Glomerular endothelial cell (primary cell): ENCODE results near the gene PARP2. TPM values are rescaled to one million over a fixed set of nuclear protein-coding genes. Genes with fewer than 3 reads are reported as not detected.
"Not testable (repeated sequence)": the region's sequence is repeated elsewhere in the genome, so short reads cannot be mapped to it uniquely, and the experiment has no call there.

Experiments used
- DNase-seq: peaks from one replicate; pipeline ENCODE4 v3.0.0-alpha.2; 2011; ENCODE audit warnings: low read depth, low spot score; ENCODE audit errors: extremely low read depth
- total RNA-seq: library from RNA; depleted of rRNA; stranded (reverse); fragments of >200 nt; gene quantifications from 2 replicates; pipeline ENCODE4 v1.2.3, GENCODE V29; 2015

Gene PARP2
- total RNA-seq, 1 donor from 2014 or later, result 12.3 TPM

- DNase-seq, result no peak
Observed at GRCh38 chr14:20345366-20345765, 1.9 kb downstream of the PARP2 start.

- no peak for DNase-seq
Observed at GRCh38 chr14:20346713-20347112, 3.3 kb downstream of the PARP2 start.

GRCh38 chr14:20347747-20348146 lies 4.3 kb downstream of the PARP2 start:
- no peak for DNase-seq

- DNase-seq, result no peak
Observed at GRCh38 chr14:20350282-20350681, 6.8 kb downstream of the PARP2 start.

GRCh38 chr14:20350860-20351259 lies 7.4 kb downstream of the PARP2 start:
- no peak for DNase-seq

GRCh38 chr14:20356422-20356821 lies 13.0 kb downstream of the PARP2 start:
- DNase-seq, result no peak

GRCh38 chr14:20358474-20358873 lies 15.0 kb downstream of the PARP2 start:
- not testable (repeated sequence) for DNase-seq

- DNase-seq, result no peak
Observed at GRCh38 chr14:20365928-20366327, 22.5 kb downstream of the PARP2 start.

- DNase-seq, result no peak
Observed at GRCh38 chr14:20372796-20373195, 29.4 kb downstream of the PARP2 start.

GRCh38 chr14:20375471-20375870 lies 32.0 kb downstream of the PARP2 start:
- DNase-seq, result no peak

- no peak for DNase-seq
Observed at GRCh38 chr14:20376071-20376588, 32.7 kb downstream of the PARP2 start.

GRCh38 chr14:20377171-20377570 lies 33.7 kb downstream of the PARP2 start:
- DNase-seq, result no peak

- DNase-seq, result no peak
Observed at GRCh38 chr14:20379743-20380142, 36.3 kb downstream of the PARP2 start.

- DNase-seq, result no peak
Observed at GRCh38 chr14:20380681-20381080, 37.2 kb downstream of the PARP2 start.

- DNase-seq, result no peak
Observed at GRCh38 chr14:20381341-20381740, 37.9 kb downstream of the PARP2 start.

GRCh38 chr14:20382526-20382925 lies 39.1 kb downstream of the PARP2 start:
- no peak for DNase-seq

- no peak for DNase-seq
Observed at GRCh38 chr14:20383032-20383431, 39.6 kb downstream of the PARP2 start.

- no peak for DNase-seq
Observed at GRCh38 chr14:20383636-20384035, 40.2 kb downstream of the PARP2 start.

GRCh38 chr14:20384321-20384720 lies 40.9 kb downstream of the PARP2 start:
- no peak for DNase-seq

GRCh38 chr14:20384886-20385285 lies 41.5 kb downstream of the PARP2 start:
- DNase-seq, result no peak

- DNase-seq, result no peak
Observed at GRCh38 chr14:20386276-20386855, 42.9 kb downstream of the PARP2 start.

GRCh38 chr14:20387576-20387975 lies 44.1 kb downstream of the PARP2 start:
- DNase-seq, result no peak

GRCh38 chr14:20388159-20388558 lies 44.7 kb downstream of the PARP2 start:
- DNase-seq, result no peak
